Measurements from ENCODE around the gene CDON. TPM values are rescaled to one million over a fixed set of nuclear protein-coding genes. Genes with fewer than 3 reads are reported as not detected.

Gene CDON
- total RNA-seq, 1 experiment from 2014 or later: 34.1 TPM

DNA sequence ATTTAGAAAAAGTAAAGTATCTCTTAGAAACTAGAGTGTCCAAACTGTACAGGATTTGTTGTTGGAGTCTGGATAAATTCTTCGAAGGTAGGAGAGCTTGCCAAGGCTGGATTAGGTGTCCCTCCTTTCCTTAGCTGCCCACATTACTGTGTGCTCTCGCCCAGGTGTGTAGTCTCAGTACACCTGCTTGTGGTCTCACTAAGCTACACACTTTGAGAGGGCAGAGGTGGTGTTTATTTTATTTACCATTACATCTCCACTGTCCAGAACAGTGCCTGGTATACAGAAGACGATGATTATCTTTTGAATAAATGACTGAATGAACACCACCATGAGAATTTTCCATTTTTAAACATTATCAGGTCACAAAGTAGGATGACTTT lies 80.3 kb downstream of the CDON start (continued):
- TF ChIP-seq FOXP4 (CRISPR knock-in tag; IDR thresholded peaks at IDR 0.05) (no peak), CDX4 (CRISPR knock-in tag; IDR thresholded peaks at IDR 0.05; ENCODE audit: borderline replicate concordance) (no peak), KAT7 (CRISPR knock-in tag; IDR thresholded peaks at IDR 0.05; ENCODE audit: borderline replicate concordance) (no peak), JAZF1 (CRISPR knock-in tag; IDR thresholded peaks at IDR 0.05) (no peak), PRDM15 (CRISPR knock-in tag; IDR thresholded peaks at IDR 0.05) (no peak), ZNF671 (CRISPR knock-in tag; IDR thresholded peaks at IDR 0.05) (no peak), PREB (CRISPR knock-in tag; IDR thresholded peaks at IDR 0.05; ENCODE audit: borderline replicate concordance) (no peak), MXD4 (CRISPR knock-in tag; IDR thresholded peaks at IDR 0.05; ENCODE audit: borderline replicate concordance) (no peak), CREB1 (CRISPR knock-in tag; IDR thresholded peaks at IDR 0.05) (no peak), FOXP1 (CRISPR knock-in tag; IDR thresholded peaks at IDR 0.05; ENCODE audit: borderline replicate concordance) (no peak)
- TF ChIP-seq, protein P1, sequence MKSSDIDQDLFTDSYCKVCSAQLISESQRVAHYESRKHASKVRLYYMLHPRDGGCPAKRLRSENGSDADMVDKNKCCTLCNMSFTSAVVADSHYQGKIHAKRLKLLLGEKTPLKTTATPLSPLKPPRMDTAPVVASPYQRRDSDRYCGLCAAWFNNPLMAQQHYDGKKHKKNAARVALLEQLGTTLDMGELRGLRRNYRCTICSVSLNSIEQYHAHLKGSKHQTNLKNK (CRISPR knock-in tag; IDR thresholded peaks at IDR 0.05): no peak
- TF ChIP-seq, protein P2, sequence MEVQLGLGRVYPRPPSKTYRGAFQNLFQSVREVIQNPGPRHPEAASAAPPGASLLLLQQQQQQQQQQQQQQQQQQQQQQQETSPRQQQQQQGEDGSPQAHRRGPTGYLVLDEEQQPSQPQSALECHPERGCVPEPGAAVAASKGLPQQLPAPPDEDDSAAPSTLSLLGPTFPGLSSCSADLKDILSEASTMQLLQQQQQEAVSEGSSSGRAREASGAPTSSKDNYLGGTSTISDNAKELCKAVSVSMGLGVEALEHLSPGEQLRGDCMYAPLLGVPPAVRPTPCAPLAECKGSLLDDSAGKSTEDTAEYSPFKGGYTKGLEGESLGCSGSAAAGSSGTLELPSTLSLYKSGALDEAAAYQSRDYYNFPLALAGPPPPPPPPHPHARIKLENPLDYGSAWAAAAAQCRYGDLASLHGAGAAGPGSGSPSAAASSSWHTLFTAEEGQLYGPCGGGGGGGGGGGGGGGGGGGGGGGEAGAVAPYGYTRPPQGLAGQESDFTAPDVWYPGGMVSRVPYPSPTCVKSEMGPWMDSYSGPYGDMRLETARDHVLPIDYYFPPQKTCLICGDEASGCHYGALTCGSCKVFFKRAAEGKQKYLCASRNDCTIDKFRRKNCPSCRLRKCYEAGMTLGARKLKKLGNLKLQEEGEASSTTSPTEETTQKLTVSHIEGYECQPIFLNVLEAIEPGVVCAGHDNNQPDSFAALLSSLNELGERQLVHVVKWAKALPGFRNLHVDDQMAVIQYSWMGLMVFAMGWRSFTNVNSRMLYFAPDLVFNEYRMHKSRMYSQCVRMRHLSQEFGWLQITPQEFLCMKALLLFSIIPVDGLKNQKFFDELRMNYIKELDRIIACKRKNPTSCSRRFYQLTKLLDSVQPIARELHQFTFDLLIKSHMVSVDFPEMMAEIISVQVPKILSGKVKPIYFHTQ (CRISPR knock-in tag; IDR thresholded peaks at IDR 0.05): no peak

- peak; percentile 39; the same call in 1 of the 2 replicates for ATAC-seq
Measured at GRCh38 chr11:125980436-125980835, 82.2 kb downstream of the CDON start.

More at GRCh38 chr11:125980436-125980835, 82.2 kb downstream of the CDON start:
- H3K27ac Mint-ChIP-seq: peak overlapping the region; percentile 81; the same call in 1 of the 2 replicates
- peaks cover 10% of the 10 kb centered on the region for H3K36me3 Mint-ChIP-seq
- ChIA-PET POLR2A (no interaction called here), CTCF (no interaction called here)
- H3K27me3 Mint-ChIP-seq (ENCODE audit: low read depth): no peaks in the 10 kb centered on the region
- peaks cover 32% of the 10 kb centered on the region for H3K4me1 Mint-ChIP-seq
- no peak for DNase-seq (ENCODE audit: low spot score)
- no peaks in the 10 kb centered on the region for H3K9me3 Mint-ChIP-seq
- TF ChIP-seq TEAD1 (CRISPR knock-in tag; IDR thresholded peaks at IDR 0.05): no peak
- TF ChIP-seq CBFB (CRISPR knock-in tag; IDR thresholded peaks at IDR 0.05; ENCODE audit: low read depth): no peak
- no peak for TF ChIP-seq ESRRA (CRISPR knock-in tag; IDR thresholded peaks at IDR 0.05; ENCODE audit: borderline replicate concordance)
- no peak for TF ChIP-seq ETV6 (CRISPR knock-in tag; IDR thresholded peaks at IDR 0.05)
- TF ChIP-seq, protein P3, sequence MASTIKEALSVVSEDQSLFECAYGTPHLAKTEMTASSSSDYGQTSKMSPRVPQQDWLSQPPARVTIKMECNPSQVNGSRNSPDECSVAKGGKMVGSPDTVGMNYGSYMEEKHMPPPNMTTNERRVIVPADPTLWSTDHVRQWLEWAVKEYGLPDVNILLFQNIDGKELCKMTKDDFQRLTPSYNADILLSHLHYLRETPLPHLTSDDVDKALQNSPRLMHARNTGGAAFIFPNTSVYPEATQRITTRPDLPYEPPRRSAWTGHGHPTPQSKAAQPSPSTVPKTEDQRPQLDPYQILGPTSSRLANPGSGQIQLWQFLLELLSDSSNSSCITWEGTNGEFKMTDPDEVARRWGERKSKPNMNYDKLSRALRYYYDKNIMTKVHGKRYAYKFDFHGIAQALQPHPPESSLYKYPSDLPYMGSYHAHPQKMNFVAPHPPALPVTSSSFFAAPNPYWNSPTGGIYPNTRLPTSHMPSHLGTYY (CRISPR knock-in tag; IDR thresholded peaks at IDR 0.05): no peak
- no peak for TF ChIP-seq PRDM15 (CRISPR knock-in tag; IDR thresholded peaks at IDR 0.05)
- TF ChIP-seq EMX1 (CRISPR knock-in tag; IDR thresholded peaks at IDR 0.05): no peak
- TF ChIP-seq NR1H2 (CRISPR knock-in tag; IDR thresholded peaks at IDR 0.05): no peak
- no peak for TF ChIP-seq GABPB1 (CRISPR knock-in tag; IDR thresholded peaks at IDR 0.05)
- TF ChIP-seq, protein P4, sequence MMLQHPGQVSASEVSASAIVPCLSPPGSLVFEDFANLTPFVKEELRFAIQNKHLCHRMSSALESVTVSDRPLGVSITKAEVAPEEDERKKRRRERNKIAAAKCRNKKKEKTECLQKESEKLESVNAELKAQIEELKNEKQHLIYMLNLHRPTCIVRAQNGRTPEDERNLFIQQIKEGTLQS (CRISPR knock-in tag; conservative IDR thresholded peaks at IDR 0.05): no peak
- H3K4me3 Mint-ChIP-seq: no peak overlapping the region
